Liver (tissue), 9 donors: ENCODE measurements around the gene TESK2. TPM values are rescaled to one million over a fixed set of nuclear protein-coding genes. Genes with fewer than 3 reads are reported as not detected.

Source experiments
- DNase-seq: peaks from one replicate; pipeline ENCODE4 v3.0.0-alpha.2; 2017; ENCODE audit warnings: low spot score
- H3K27ac ChIP-seq, 2 donors: one replicate each; pipeline ENCODE4 v1.7.0; 2013; ENCODE audit warnings: inconsistent platforms in 2 of 2, low read length in 2 of 2, control low read depth in 1 of 2, low read depth in 1 of 2, mild to moderate bottlenecking in 1 of 2
- H3K27me3 ChIP-seq, 4 donors: one replicate each; pipeline versions ENCODE4 v1.6.1 to v1.7.0; 2013; ENCODE audit warnings: low read length in 3 of 4, inconsistent platforms in 1 of 4, mild to moderate bottlenecking in 1 of 4, moderate library complexity in 1 of 4; ENCODE audit not compliant: control insufficient read depth in 4 of 4, insufficient read depth in 4 of 4
- H3K36me3 ChIP-seq, 4 donors: one replicate each; pipeline versions ENCODE4 v1.6.1 to v1.7.0; 2013; ENCODE audit warnings: low read length in 3 of 4, mild to moderate bottlenecking in 3 of 4, low read depth in 1 of 4, moderate library complexity in 1 of 4; ENCODE audit not compliant: control insufficient read depth in 4 of 4, insufficient read depth in 3 of 4
- H3K4me1 ChIP-seq, 4 donors: one replicate each; pipeline versions ENCODE4 v1.6.1 to v1.7.0; 2013; ENCODE audit warnings: low read length in 3 of 4, mild to moderate bottlenecking in 3 of 4, moderate library complexity in 1 of 4; ENCODE audit not compliant: control insufficient read depth in 4 of 4, insufficient read depth in 4 of 4
- H3K4me3 ChIP-seq, 3 donors: one replicate each; pipeline versions ENCODE4 v1.6.1 to v1.7.0; 2013; ENCODE audit warnings: low read length in 3 of 3, control low read depth in 1 of 3, low read depth in 1 of 3, mild to moderate bottlenecking in 1 of 3
- H3K9ac ChIP-seq, 2 donors: one replicate each; pipeline ENCODE4 v1.7.0; 2013; ENCODE audit warnings: low read length in 2 of 2, mild to moderate bottlenecking in 2 of 2, moderate library complexity in 2 of 2, control low read depth in 1 of 2, low read depth in 1 of 2
- H3K9me3 ChIP-seq, 4 donors: one replicate each; pipeline versions ENCODE4 v1.6.1 to v1.7.0; 2013; ENCODE audit warnings: low read length in 3 of 4; ENCODE audit not compliant: control insufficient read depth in 4 of 4
- EGR1 ChIP-seq, 2 donors: IDR thresholded peaks; 2 replicates each; pipeline ENCODE4 v1.6.1; 2016 to 2018; ENCODE audit warnings: antibody characterized with exemption in 2 of 2, low read depth in 2 of 2
- FOXA1 ChIP-seq: IDR thresholded peaks from 2 replicates; pipeline ENCODE4 v1.6.1; 2016; ENCODE audit warnings: antibody characterized with exemption
- GABPA ChIP-seq, 2 donors: IDR thresholded peaks in 1 of 2; conservative IDR thresholded peaks in 1 of 2; 2 replicates each; pipeline ENCODE4 v1.6.1; 2016; ENCODE audit warnings: antibody characterized with exemption in 2 of 2, mild to moderate bottlenecking in 1 of 2, moderate library complexity in 1 of 2
- HNF4G ChIP-seq: IDR thresholded peaks from 2 replicates; pipeline ENCODE4 v1.6.1; 2016; ENCODE audit warnings: antibody characterized with exemption
- JUND ChIP-seq, 2 donors: IDR thresholded peaks; 2 replicates each; pipeline ENCODE4 v1.6.1; 2016; ENCODE audit warnings: antibody characterized with exemption in 2 of 2
- MAX ChIP-seq: IDR thresholded peaks from 2 replicates; pipeline ENCODE4 v1.6.1; 2016; ENCODE audit warnings: antibody characterized with exemption
- NR2F2 ChIP-seq: IDR thresholded peaks from 2 replicates; pipeline ENCODE4 v1.6.1; 2016; ENCODE audit warnings: antibody characterized with exemption
- RAD21 ChIP-seq, 2 donors: IDR thresholded peaks; 2 replicates each; pipeline ENCODE4 v1.6.1; 2016; ENCODE audit warnings: antibody characterized with exemption in 2 of 2, mild to moderate bottlenecking in 2 of 2
- REST ChIP-seq: IDR thresholded peaks from 2 replicates; pipeline ENCODE4 v1.6.1; 2016; ENCODE audit warnings: antibody characterized with exemption, mild to moderate bottlenecking
- RXRA ChIP-seq, 2 donors: IDR thresholded peaks; 2 replicates each; pipeline ENCODE4 v1.6.1; 2017 to 2018; ENCODE audit warnings: antibody characterized with exemption in 2 of 2, mild to moderate bottlenecking in 1 of 2
- SP1 ChIP-seq: IDR thresholded peaks from 2 replicates; pipeline ENCODE4 v1.6.1; 2018; ENCODE audit warnings: antibody characterized with exemption, mild to moderate bottlenecking
- YY1 ChIP-seq: IDR thresholded peaks from 2 replicates; pipeline ENCODE4 v1.6.1; 2016; ENCODE audit warnings: antibody characterized with exemption, mild to moderate bottlenecking
- ZBTB33 ChIP-seq: IDR thresholded peaks from 2 replicates; pipeline ENCODE4 v1.6.1; 2016; ENCODE audit warnings: antibody characterized with exemption
- WGBS: extraction: QIAGEN DNeasy Blood & Tissue Kit; methylation state at CpG from one replicate; pipeline ENCODE4 v1.1.7; 2013; 5-methylcytosine and 5-hydroxymethylcytosine counted together
- polyA plus RNA-seq, 2 donors: library from polyadenylated mRNA; stranded (reverse) in 1 of 2; unstranded in 1 of 2; fragments of 200-250 nt in 1 of 2; fragments of >200 nt in 1 of 2; fragmentation: Nextera tagmentation in 1 of 2; extraction: Ambion mirVana in 1 of 2; gene quantifications; one replicate each; pipeline versions ENCODE4 v1.2.1 to v1.2.3, GENCODE V29; 2013 to 2015
- total RNA-seq, 2 donors: library from RNA; depleted of rRNA; stranded (reverse); fragments of >200 nt; gene quantifications; one replicate each; pipeline ENCODE4 v1.2.3, GENCODE V29; 2014
- donor health status: healthy.
- donor health status: healthy.
- donor health status: healthy.
- donor health status: healthy.
- donor health status: healthy.

TESK2 gene
- total and polyA plus RNA-seq, 4 donors = 2.4 to 8.2 (median 5.2) TPM

GRCh38 chr1:45452503-45452902 is 38.5 kb downstream of the TESK2 start:
- no peak for DNase-seq
- H3K9ac ChIP-seq = no peak overlapping the region
- peaks cover 0 to 2% (median 0%) of the 10 kb centered on the region in 4 donors for H3K36me3 ChIP-seq
- WGBS = 89% methylated on average over 3 of the region's 3 CpGs
- no peaks in the 10 kb centered on the region for H3K9me3 ChIP-seq
- no peak overlapping the region for H3K27ac ChIP-seq
- TF ChIP-seq MAX (no peak), NR2F2 (no peak), EGR1 (IDR thresholded peaks at IDR 0.05; ENCODE audit: low read depth in 2 of 2) (no peak), RAD21 (IDR thresholded peaks at IDR 0.05) (no peak), JUND (IDR thresholded peaks at IDR 0.05) (no peak), FOXA1 (no peak), HNF4G (no peak), GABPA (IDR thresholded peaks at IDR 0.05 in 1 of 2, conservative IDR thresholded peaks at IDR 0.05 in 1 of 2) (no peak), SP1 (no peak), RXRA (IDR thresholded peaks at IDR 0.05) (no peak), YY1 (no peak), REST (no peak)
- H3K27me3 ChIP-seq = no peaks in the 10 kb centered on the region
- H3K4me1 ChIP-seq = peaks cover 0 to 4% (median 2%) of the 10 kb centered on the region in 4 donors
- H3K4me3 ChIP-seq = no peak overlapping the region

GRCh38 chr1:45448357-45448756 is 42.6 kb downstream of the TESK2 start:
- WGBS = 98% methylated on average over 3 of the region's 3 CpGs
- H3K9ac ChIP-seq = no peak overlapping the region
- DNase-seq = no peak

More at GRCh38 chr1:45448357-45448756, 42.6 kb downstream of the TESK2 start:
- TF ChIP-seq ZBTB33 = no peak
- peaks cover 0 to 4% (median 2%) of the 10 kb centered on the region in 4 donors for H3K4me1 ChIP-seq
- no peaks in the 10 kb centered on the region for H3K9me3 ChIP-seq
- no peaks in the 10 kb centered on the region for H3K36me3 ChIP-seq
- no peak overlapping the region for H3K27ac ChIP-seq
- H3K27me3 ChIP-seq = no peaks in the 10 kb centered on the region
- H3K4me3 ChIP-seq = no peak overlapping the region
